GM18517 (cell line): ENCODE measurements around the gene GTF3C5.
"Not testable (repeated sequence)": the region's sequence is repeated elsewhere in the genome, so short reads cannot be mapped to it uniquely, and the experiment has no call there.

Experiments
- ATAC-seq: cut with Tn5 transposase; IDR thresholded peaks from one replicate; pipeline ENCODE4 v1.9.1; 2021; ENCODE audit warnings: mild to moderate bottlenecking, moderate library complexity; ENCODE audit not compliant: unreplicated experiment

Gene GTF3C5, protein sequence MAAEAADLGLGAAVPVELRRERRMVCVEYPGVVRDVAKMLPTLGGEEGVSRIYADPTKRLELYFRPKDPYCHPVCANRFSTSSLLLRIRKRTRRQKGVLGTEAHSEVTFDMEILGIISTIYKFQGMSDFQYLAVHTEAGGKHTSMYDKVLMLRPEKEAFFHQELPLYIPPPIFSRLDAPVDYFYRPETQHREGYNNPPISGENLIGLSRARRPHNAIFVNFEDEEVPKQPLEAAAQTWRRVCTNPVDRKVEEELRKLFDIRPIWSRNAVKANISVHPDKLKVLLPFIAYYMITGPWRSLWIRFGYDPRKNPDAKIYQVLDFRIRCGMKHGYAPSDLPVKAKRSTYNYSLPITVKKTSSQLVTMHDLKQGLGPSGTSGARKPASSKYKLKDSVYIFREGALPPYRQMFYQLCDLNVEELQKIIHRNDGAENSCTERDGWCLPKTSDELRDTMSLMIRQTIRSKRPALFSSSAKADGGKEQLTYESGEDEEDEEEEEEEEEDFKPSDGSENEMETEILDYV

GRCh38 chr9:133030317-133031129 lies at the start of gene GTF3C5:
Gene GTF3C5 (plus strand): TSS chr9:133030997. CDS start chr9:133031012, 15 bp downstream.
- ATAC-seq: peak; percentile 97

GRCh38 chr9:132982458-132982857 lies 48.3 kb upstream of the GTF3C5 start:
- no peak for ATAC-seq

- ATAC-seq: no peak
Measured at GRCh38 chr9:132983491-132984201, 47.2 kb upstream of the GTF3C5 start.

DNA sequence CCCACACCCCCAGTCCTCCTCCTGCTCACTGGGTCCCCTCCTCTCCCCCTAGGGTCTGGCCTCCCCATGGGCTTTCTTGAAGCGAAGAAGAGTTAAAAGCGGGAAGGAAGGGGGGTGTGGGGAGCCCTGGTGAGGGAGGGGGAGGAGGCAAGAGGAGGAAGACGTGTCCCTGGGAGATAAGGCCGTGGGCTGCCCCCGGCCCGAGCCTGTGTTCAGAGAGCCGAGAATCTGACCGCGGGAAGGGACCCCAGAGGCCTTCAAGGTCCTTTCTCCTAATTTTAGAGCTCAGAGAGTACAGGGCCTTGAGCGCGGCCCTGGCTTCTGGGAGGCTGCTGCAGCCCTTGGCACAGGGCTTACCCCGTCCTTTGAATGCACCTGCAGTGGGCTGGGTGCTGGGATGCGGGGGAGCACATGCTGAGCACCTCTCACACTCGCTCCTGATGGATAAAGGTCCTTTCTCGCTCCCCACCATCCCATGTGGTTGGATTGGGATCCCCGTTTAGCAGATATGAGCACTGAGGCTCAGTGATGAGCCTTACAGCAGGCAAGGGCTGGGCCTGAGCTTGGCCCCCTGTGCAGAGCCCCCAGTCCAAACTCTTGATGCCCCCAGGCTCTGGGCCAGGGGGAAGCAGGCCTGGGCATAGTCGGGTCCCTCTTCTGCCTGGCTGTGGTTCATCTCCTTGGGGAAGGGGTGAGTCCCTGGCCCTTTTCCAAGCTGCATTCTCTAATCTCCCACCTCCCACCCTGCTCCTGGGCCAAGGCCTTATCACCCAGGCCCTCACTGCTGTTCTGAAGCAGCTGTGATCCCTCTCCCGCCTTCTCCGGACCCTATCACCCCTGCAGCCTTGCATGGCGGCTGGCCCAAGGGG lies 46.4 kb upstream of the GTF3C5 start:
- no peak for ATAC-seq

DNA sequence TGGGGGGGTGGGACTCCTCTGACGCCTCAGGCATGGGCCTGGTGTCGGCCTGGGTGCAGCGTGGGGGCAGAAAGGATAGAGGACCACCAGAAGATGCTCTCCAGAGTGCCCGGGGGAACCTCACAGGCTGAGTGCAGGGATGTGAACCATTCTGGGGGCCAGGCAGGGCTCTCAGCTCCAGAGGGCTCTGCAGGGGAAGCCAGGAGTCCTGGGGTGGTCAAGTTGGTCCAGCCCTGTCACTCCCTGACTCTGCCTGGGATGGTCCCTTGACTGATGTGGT lies 45.8 kb upstream of the GTF3C5 start:
- ATAC-seq: no peak

GRCh38 chr9:132985489-132985888 lies 45.3 kb upstream of the GTF3C5 start:
- no peak for ATAC-seq

GRCh38 chr9:132986114-132986513 lies 44.7 kb upstream of the GTF3C5 start:
- no peak for ATAC-seq

GRCh38 chr9:132986640-132987620 lies 43.9 kb upstream of the GTF3C5 start:
- no peak for ATAC-seq

DNA sequence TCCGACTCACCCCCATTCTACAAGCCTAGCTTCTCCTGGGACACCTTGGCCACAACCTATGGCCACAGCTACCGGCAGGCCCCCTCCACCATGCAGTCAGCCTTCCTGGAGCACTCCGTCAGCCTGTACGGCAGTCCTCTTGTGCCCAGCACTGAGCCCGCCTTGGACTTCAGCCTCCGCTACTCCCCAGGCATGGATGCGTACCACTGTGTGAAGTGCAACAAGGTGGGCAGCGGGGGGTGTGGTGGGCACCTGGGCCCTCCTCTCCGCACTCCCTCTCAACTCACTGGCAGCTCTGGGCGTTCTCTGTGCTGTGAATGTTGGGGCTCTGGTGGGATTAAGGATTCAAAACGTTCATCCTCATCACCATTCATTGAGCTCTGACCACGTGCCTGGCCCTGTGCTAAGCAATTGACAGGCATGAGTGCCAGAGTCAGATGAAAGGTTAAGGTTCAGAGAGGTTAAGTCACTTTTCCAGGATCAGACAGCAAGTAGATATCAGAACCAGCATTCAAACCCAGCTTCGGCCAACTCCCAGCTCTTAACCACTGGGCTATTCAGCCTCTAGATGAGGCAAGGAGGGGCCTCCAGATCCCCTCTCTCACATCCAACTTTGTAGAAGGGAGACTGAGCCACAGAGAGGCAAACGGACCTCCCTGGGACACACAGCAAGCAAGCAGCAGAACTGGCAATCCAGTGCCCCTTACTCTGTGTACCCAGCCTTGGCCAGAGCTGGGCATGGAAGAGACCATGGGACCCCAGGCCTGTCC lies 42.4 kb upstream of the GTF3C5 start:
- ATAC-seq: no peak

DNA sequence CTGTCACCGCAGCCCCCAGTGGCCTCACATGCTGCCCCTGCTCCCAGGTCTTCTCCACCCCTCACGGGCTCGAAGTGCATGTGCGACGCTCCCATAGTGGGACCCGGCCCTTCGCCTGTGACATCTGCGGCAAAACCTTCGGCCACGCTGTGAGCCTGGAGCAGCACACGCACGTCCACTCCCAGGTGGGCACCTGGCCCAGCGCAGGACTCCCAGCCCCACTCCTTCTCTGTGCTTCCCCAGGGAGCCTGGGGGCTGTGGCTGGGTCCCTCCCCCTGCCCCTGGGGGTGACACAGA lies 41.8 kb upstream of the GTF3C5 start:
- ATAC-seq: no peak

DNA sequence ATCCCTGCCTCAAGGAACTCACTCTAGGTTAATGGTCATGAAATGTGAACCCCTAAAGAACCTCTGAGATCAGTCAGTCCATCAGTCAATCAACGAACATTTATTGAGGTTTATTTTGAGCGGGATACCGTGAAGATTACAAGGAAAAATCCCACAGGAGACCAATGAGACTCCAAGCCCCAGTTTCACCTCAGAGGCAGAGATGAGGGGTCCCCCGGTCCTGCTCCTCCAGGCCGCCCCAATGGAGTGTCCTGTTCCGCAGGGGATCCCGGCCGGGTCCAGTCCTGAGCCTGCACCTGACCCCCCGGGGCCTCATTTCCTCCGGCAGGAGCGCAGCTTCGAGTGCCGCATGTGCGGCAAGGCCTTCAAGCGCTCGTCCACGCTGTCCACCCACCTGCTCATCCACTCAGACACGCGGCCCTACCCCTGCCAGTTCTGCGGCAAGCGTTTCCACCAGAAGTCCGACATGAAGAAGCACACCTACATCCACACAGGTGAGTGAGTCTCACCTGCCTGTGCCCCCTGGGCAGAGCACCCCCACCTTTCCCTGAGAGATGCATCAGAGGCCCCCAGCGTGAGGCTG lies 41.3 kb upstream of the GTF3C5 start:
- ATAC-seq: no peak

DNA sequence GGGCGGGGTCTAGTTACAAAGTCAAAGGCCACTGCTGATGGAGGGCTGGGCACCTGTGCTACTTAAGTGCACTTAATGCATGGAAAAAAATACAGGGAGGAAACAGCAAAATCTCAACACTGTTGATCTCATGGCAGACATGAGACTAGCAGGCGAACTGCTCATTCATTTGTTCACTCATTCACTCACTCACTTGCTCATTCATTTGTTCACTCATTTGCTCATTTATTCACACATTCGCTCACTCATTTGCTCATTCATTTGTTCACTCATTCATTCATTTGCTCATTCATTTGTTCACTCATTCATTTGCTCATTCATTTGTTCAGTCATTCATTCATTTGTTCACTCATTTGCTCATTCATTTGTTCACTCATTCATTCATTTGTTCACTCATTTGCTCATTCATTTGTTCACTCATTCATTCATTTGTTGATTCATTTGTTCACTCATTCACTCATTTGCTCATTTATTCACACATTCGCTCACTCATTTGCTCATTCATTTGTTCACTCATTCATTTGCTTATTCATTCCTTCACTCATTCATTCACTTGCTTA lies 40.7 kb upstream of the GTF3C5 start:
- not testable (repeated sequence) for ATAC-seq

- ATAC-seq: no peak
Measured at GRCh38 chr9:132990781-132991180, 40.0 kb upstream of the GTF3C5 start.

DNA sequence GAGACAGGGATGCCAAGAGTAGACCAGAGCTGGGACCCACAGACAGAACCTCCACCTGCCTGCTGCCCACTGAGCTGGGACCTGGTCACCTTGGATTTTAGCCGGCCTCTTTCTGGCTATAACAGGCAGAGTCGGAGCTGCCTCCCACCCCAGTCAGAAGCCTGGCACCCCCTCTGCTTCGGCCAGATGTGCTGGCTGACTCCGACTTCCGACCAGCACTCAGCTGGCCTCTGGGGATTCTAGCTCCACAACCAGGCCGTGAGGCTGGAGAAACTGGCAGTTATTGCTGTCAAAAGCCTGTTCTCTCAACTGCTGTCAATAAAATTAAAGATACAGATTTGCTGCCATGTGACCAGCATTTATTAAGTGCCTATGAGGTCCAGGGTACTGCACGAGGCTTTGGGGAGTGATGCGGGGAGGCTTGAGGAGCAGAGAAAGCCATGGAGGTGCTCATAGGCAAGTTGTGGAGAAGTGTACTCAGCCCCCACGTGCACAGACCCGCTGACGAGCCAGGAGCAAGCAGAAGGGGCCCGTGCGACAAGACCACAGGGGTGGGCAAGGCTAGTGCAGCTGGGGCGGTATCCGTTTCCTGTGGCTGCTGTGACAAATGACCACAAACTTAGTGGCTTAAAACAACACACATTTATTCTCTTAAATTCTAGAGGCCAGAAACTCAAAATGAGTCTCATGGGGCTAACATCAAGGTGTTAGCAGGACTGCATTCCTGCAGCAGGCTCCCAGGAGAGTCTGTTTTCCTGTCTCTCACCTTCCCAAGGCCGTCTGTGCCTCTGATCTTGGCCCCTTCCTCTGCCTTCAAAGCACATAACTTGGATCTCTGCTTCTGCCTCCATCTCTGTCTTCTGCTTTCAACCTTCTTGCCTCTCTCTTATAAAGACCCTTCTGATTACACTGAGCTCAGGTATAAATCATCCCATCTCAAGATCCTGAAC lies 39.2 kb upstream of the GTF3C5 start:
- ATAC-seq: no peak

DNA sequence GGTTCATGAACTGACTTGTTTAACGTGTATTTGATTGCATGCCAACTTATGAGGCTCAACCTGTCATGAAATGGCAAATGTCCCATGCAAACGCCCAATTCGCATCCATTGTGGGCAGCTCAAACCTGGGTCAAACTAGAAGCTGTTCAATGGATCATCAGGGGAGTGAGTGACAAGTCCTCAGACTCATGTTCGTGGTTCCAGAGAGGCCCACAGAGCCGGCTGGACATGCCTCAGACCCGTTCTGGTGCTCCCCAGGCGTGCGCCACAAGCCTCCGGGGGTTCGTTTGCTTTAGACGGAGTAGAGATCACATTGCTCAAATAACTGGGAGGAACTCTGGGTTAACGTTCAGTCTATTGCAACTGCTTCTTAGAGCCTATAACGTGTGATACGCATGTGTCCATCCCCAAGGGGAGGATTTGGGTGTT lies 37.3 kb upstream of the GTF3C5 start:
- ATAC-seq: no peak

GRCh38 chr9:132994410-132995120 lies 36.2 kb upstream of the GTF3C5 start:
- ATAC-seq: no peak

- no peak for ATAC-seq
Measured at GRCh38 chr9:132995121-132995420, 35.7 kb upstream of the GTF3C5 start.
